RPMI7951 (cell line): ENCODE results near the gene ATG5. TPM values are rescaled to one million over a fixed set of nuclear protein-coding genes. Genes with fewer than 3 reads are reported as not detected.
A peak's percentile ranks its signal among the peaks of the same experiment; 100 is the strongest.

ENCODE experiments used
- DNase-seq: peaks from one replicate; pipeline ENCODE4 v3.0.0-alpha.2; 2012; ENCODE audit warnings: low read depth
- total RNA-seq: library from RNA; depleted of rRNA; stranded (reverse); fragments of >200 nt; shearing (Covaris generic); gene quantifications from 2 replicates; pipeline ENCODE4 v1.2.3, GENCODE V29; 2014

Gene ATG5
- total RNA-seq, 1 experiment from 2014 or later: 88.3 TPM

GRCh38 chr6:106220485-106220884, 105.1 kb downstream of the ATG5 start:
- no peak for DNase-seq

GRCh38 chr6:106216527-106216926, 109.0 kb downstream of the ATG5 start:
- no peak for DNase-seq

GRCh38 chr6:106215608-106216007, 110.0 kb downstream of the ATG5 start:
- DNase-seq: no peak

- no peak for DNase-seq
Measured at GRCh38 chr6:106214531-106214930, 111.0 kb downstream of the ATG5 start.

GRCh38 chr6:106213660-106214289, 111.8 kb downstream of the ATG5 start:
- DNase-seq: no peak

GRCh38 chr6:106212576-106212975, 113.0 kb downstream of the ATG5 start:
- DNase-seq: no peak

- DNase-seq: no peak
Measured at GRCh38 chr6:106206905-106207304, 118.7 kb downstream of the ATG5 start.

GRCh38 chr6:106204961-106205360, 120.6 kb downstream of the ATG5 start:
- no peak for DNase-seq

GRCh38 chr6:106199998-106200397, 125.6 kb downstream of the ATG5 start:
- peak; percentile 86 for DNase-seq

- DNase-seq: no peak
Measured at GRCh38 chr6:106199331-106199730, 126.2 kb downstream of the ATG5 start.

- no peak for DNase-seq
Measured at GRCh38 chr6:106197441-106197840, 128.1 kb downstream of the ATG5 start.

- DNase-seq: peak; percentile 35
Measured at GRCh38 chr6:106194949-106195921, 130.3 kb downstream of the ATG5 start.

- DNase-seq: peak; percentile 83
Measured at GRCh38 chr6:106192824-106193223, 132.7 kb downstream of the ATG5 start.

GRCh38 chr6:106188104-106188794, 137.3 kb downstream of the ATG5 start:
- DNase-seq: no peak

GRCh38 chr6:106187424-106187982, 138.1 kb downstream of the ATG5 start:
- no peak for DNase-seq

GRCh38 chr6:106186714-106187113, 138.8 kb downstream of the ATG5 start:
- DNase-seq: no peak

- no peak for DNase-seq
Measured at GRCh38 chr6:106186172-106186571, 139.4 kb downstream of the ATG5 start.

GRCh38 chr6:106185615-106186014, 139.9 kb downstream of the ATG5 start:
- no peak for DNase-seq

- no peak for DNase-seq
Measured at GRCh38 chr6:106184629-106185028, 140.9 kb downstream of the ATG5 start.

- DNase-seq: no peak
Measured at GRCh38 chr6:106183430-106183829, 142.1 kb downstream of the ATG5 start.

GRCh38 chr6:106182455-106182854, 143.1 kb downstream of the ATG5 start:
- peak; percentile 68 for DNase-seq
